Endometrium (tissue), 2 donors: ENCODE measurements around the gene CCDC106.

ENCODE experiments used
- FAIRE-seq: peaks from 2 replicates; lab custom pipeline; 2012; peaks lifted over from hg19 to GRCh38; lab: Jason Lieb, UNC
- donor health status: control.
- donor health status: control.

The CCDC106 gene

GRCh38 chr19:55637534-55637933 lies 10.5 kb upstream of the CCDC106 start:
- no peak for FAIRE-seq

- no peak for FAIRE-seq
These were observed 9.1 kb upstream of the CCDC106 start for GRCh38 chr19:55638864-55639359.

GRCh38 chr19:55640043-55640576 lies 7.9 kb upstream of the CCDC106 start:
- no peak for FAIRE-seq

GRCh38 chr19:55640577-55641425 lies 7.2 kb upstream of the CCDC106 start, which contains the start of gene ZNF580:
Gene ZNF580 (plus strand): TSS chr19:55641002. CDS start chr19:55642509, 1,507 bp downstream.
- FAIRE-seq = no peak

GRCh38 chr19:55641426-55642152 lies 6.4 kb upstream of the CCDC106 start:
- no peak for FAIRE-seq

- no peak for FAIRE-seq
These were observed 5.6 kb upstream of the CCDC106 start for GRCh38 chr19:55642153-55643002.

- no peak for FAIRE-seq
These were observed 4.8 kb upstream of the CCDC106 start, which contains the start of gene ZNF581 for GRCh38 chr19:55643003-55643886. Gene ZNF581 (plus strand): TSS chr19:55643649. CDS start chr19:55644572, 923 bp downstream.

GRCh38 chr19:55643887-55644176 lies 4.2 kb upstream of the CCDC106 start:
- FAIRE-seq = no peak

GRCh38 chr19:55644191-55644833 lies 3.7 kb upstream of the CCDC106 start:
- FAIRE-seq = no peak

GRCh38 chr19:55644842-55645511 lies 3.0 kb upstream of the CCDC106 start:
- no peak for FAIRE-seq

GRCh38 chr19:55645512-55645881 lies 2.5 kb upstream of the CCDC106 start:
- no peak for FAIRE-seq

- FAIRE-seq = no peak
These were observed 902 bp upstream of the CCDC106 start for GRCh38 chr19:55646889-55647731.

- FAIRE-seq = no peak
These were observed 714 bp downstream of the CCDC106 start for GRCh38 chr19:55648585-55649267.

- no peak for FAIRE-seq
These were observed 1.5 kb downstream of the CCDC106 start for GRCh38 chr19:55649268-55650125.

GRCh38 chr19:55650126-55650557 lies 2.1 kb downstream of the CCDC106 start:
- no peak for FAIRE-seq

- no peak for FAIRE-seq
These were observed 2.7 kb downstream of the CCDC106 start for GRCh38 chr19:55650602-55651230.

GRCh38 chr19:55651236-55651635 lies 3.2 kb downstream of the CCDC106 start:
- no peak for FAIRE-seq
